ENCODE measurements around the gene SLC29A1. TPM values are rescaled to one million over a fixed set of nuclear protein-coding genes. Genes with fewer than 3 reads are reported as not detected.
"Not testable (repeated sequence)": the region's sequence is repeated elsewhere in the genome, so short reads cannot be mapped to it uniquely, and the experiment has no call there.

Gene SLC29A1
- total RNA-seq: 125 and 134 TPM in 2 replicates

DNA sequence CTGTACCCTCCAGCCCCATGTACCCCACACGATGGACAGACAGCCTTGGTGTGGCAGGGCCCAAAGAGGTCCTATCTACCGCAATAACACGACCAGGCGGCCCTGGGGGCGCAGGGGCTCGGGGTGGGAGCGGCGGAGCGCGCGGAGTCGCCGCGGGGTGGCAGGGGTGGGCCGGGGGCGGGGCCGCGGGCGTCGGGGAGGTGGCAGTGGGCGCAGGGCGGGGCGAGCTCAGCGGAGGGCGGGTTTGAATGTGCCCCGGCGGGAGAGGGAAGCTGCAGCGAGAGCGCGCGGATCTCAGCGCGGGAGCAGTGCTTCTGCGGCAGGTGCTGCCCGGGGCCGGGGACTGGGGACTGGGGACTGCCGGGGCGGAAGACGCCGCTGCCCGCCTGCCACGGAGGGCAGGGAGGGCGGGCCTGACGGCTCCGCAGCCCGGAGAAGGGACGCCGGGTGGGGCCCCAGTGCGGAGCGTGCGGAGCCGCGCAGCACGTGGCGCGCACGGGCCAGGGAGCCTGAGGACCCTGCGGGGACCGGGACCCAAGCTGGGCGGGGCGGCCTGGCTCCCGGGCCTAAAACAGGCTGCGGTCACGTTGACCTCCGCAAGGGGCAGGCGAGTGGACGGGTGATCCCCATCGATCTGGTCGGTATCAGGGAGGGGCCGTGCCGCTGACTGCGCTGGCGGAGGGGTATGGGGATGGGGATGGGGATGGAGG, at the start of gene SLC29A1:
Gene SLC29A1, plus strand, starts transcription at position 277 of the 710 bp plus-strand sequence. CDS start 3,719 bp downstream, outside the sequence.
- no peaks in the 10 kb centered on the region for H3K9me3 Mint-ChIP-seq

GRCh38 chr6:44176130-44176761, 47.1 kb upstream of the SLC29A1 start:
- no peak overlapping the region for H3K4me3 Mint-ChIP-seq (ENCODE audit: low read depth)

More for the DNA sequence above, at the start of gene SLC29A1:
- Mint-ChIP-seq H3K27ac (peak within 1 kb of the TSS; percentile 77), H3K4me1 (ENCODE audit: low read depth) (peaks cover 37% of the 10 kb centered on the region), H3K36me3 (ENCODE audit: low read depth) (peaks cover 20% of the 10 kb centered on the region), H3K27me3 (ENCODE audit: low read depth) (peaks cover 2% of the 10 kb centered on the region), H3K4me3 (ENCODE audit: low read depth) (peak within 1 kb of the TSS; percentile 88)
- intact Hi-C loops (cut with micrococcal nuclease): loop anchor here (1.0 kb wide), 3 partner anchors 10 to 23 kb away; no protein-coding TSS in a partner anchor
- peak; percentile 79 for DNase-seq (ENCODE audit: low spot score)

GRCh38 chr6:44176762-44177509, 46.5 kb upstream of the SLC29A1 start:
- Mint-ChIP-seq H3K4me3 (ENCODE audit: low read depth) (no peak overlapping the region), H3K27ac (no peak overlapping the region), H3K27me3 (ENCODE audit: low read depth) (no peaks in the 10 kb centered on the region), H3K9me3 (no peaks in the 10 kb centered on the region), H3K36me3 (ENCODE audit: low read depth) (no peaks in the 10 kb centered on the region), H3K4me1 (ENCODE audit: low read depth) (peaks cover 18% of the 10 kb centered on the region)
- DNase-seq (ENCODE audit: low spot score): no peak
- intact Hi-C loops (cut with micrococcal nuclease): no loop called here

More at GRCh38 chr6:44176130-44176761, 47.1 kb upstream of the SLC29A1 start:
- Mint-ChIP-seq H3K9me3 (no peaks in the 10 kb centered on the region), H3K27ac (no peak overlapping the region), H3K4me1 (ENCODE audit: low read depth) (peaks cover 18% of the 10 kb centered on the region), H3K27me3 (ENCODE audit: low read depth) (no peaks in the 10 kb centered on the region), H3K36me3 (ENCODE audit: low read depth) (no peaks in the 10 kb centered on the region)
- no peak for DNase-seq (ENCODE audit: low spot score)
- intact Hi-C loops (cut with micrococcal nuclease): no loop called here

DNA sequence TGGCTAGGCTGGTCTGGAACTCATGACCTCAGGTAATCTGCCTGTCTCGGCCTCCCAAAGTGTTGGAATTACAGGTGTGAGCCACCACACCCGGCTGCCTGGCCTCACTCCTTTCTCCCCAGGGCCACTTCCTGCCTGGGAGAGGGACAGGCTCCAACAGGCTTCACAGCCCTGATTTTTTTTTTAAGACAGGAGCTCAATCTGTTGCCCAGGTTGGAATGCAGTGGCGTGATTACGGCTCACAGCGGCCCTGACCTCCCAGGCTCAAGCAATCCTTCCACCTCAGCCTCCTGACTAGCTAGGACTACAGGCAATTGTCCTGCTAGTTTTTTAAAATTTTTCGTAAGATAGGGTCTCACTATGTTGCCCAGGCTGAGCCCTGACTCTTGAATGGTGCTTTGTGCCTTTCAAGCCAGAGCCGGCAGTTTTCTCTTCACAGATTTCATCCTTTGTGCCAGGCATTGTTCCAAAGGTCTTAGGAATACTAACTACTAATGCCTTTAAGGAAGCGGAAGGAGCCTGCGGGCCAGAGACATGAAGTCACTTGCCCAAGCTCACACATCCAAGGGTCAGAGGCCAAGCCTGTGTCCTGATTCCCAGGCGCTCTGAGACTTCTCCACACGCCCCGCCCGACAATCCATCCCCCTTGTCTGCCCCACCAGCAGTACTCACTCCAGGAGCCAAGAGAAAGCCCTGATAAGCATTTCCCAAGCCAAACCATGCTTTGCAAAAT, 45.5 kb upstream of the SLC29A1 start:
- Mint-ChIP-seq H3K9me3 (no peaks in the 10 kb centered on the region), H3K27ac (no peak overlapping the region), H3K4me1 (ENCODE audit: low read depth) (peaks cover 9% of the 10 kb centered on the region), H3K27me3 (ENCODE audit: low read depth) (no peaks in the 10 kb centered on the region), H3K4me3 (ENCODE audit: low read depth) (no peak overlapping the region), H3K36me3 (ENCODE audit: low read depth) (no peaks in the 10 kb centered on the region)
- intact Hi-C loops (cut with micrococcal nuclease): no loop called here
- DNase-seq (ENCODE audit: low spot score): no peak

DNA sequence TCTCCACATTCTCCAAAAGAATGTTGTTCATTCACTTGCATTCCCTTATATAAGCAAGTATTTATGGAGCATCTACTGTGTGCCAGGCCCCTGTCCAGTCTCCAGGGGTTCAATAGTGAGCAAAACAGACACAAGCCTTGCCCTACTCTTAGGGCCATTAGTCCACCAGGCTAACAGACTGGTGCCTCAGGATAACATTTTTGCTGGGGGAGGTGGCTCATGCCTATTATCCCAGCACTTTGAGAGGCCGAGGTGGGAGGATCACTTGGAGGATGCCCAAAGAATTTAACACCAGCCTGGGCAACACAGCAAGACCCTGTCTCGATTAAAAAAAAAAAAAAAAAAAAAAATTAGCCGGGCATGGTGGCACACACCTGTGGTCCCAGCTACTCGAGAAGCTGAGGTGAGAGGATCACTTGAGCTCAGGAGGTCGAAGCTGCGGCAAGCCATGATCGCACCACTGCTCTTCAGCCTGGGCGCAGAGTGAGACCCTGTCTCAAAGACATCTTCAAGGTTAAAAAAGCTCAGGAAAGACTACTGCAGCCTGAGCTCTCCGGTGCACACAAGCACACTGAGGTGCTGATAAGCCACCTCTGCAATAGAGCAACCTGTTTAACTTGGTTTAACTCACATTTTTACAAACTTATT, 44.8 kb upstream of the SLC29A1 start:
- Mint-ChIP-seq H3K4me1 (ENCODE audit: low read depth) (peaks cover 8% of the 10 kb centered on the region), H3K27me3 (ENCODE audit: low read depth) (no peaks in the 10 kb centered on the region), H3K9me3 (no peaks in the 10 kb centered on the region), H3K27ac (no peak overlapping the region), H3K4me3 (ENCODE audit: low read depth) (no peak overlapping the region), H3K36me3 (ENCODE audit: low read depth) (no peaks in the 10 kb centered on the region)
- intact Hi-C loops (cut with micrococcal nuclease): no loop called here
- no peak for DNase-seq (ENCODE audit: low spot score)

DNA sequence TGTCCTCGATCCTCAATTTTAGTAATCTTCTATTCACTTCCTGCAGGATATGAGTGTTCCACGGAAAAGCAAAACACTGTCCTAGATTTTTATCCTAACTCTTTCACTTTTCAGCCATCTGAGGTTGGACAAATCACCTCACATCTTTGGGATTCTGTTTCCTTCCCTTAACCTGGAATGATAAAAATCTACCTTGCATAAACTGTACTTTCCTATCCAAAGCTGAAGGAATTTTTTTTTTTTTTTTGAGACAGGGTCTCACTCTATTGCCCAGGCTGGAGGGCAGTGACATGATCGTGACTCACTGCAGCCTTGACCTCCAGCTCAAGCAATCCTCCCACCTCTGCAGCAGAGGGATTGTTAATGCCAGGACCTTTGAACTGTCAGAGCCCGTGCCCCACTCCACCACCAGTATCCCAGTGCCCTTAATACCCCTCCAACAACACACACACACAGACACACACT, 44.3 kb upstream of the SLC29A1 start:
- no peaks in the 10 kb centered on the region for H3K9me3 Mint-ChIP-seq
- peaks cover 7% of the 10 kb centered on the region for H3K4me1 Mint-ChIP-seq (ENCODE audit: low read depth)
- no peaks in the 10 kb centered on the region for H3K27me3 Mint-ChIP-seq (ENCODE audit: low read depth)
- intact Hi-C loops (cut with micrococcal nuclease): no loop called here
- DNase-seq (ENCODE audit: low spot score): no peak
- no peak overlapping the region for H3K4me3 Mint-ChIP-seq (ENCODE audit: low read depth)
- no peaks in the 10 kb centered on the region for H3K36me3 Mint-ChIP-seq (ENCODE audit: low read depth)
- H3K27ac Mint-ChIP-seq: no peak overlapping the region

DNA sequence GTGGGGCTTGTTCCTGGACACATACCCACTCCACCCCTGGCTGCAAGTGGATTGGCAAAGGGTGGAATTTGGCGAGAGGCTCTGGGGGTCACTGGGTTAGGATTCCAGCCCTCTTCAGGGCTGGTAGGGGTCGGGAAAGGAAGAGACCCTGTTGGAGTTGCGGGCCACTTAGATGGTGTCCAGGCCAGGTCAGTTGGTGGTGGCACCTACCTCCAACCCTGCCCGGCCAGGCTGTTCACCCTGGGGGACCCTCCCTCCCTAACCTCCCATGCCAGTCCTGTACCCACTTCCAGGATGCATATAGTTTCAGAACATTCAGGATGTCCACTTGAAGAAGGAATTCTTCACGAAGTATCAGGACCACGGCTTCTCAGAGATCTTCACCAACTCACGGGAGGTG, 43.7 kb upstream of the SLC29A1 start:
- H3K27me3 Mint-ChIP-seq (ENCODE audit: low read depth): no peaks in the 10 kb centered on the region
- intact Hi-C loops (cut with micrococcal nuclease): no loop called here
- no peak overlapping the region for H3K4me3 Mint-ChIP-seq (ENCODE audit: low read depth)
- no peak for DNase-seq (ENCODE audit: low spot score)
- no peaks in the 10 kb centered on the region for H3K36me3 Mint-ChIP-seq (ENCODE audit: low read depth)
- H3K4me1 Mint-ChIP-seq (ENCODE audit: low read depth): peaks cover 7% of the 10 kb centered on the region
- H3K27ac Mint-ChIP-seq: no peak overlapping the region
- H3K9me3 Mint-ChIP-seq: no peaks in the 10 kb centered on the region

GRCh38 chr6:44180406-44180805, 43.0 kb upstream of the SLC29A1 start:
- no peaks in the 10 kb centered on the region for H3K27me3 Mint-ChIP-seq (ENCODE audit: low read depth)

DNA sequence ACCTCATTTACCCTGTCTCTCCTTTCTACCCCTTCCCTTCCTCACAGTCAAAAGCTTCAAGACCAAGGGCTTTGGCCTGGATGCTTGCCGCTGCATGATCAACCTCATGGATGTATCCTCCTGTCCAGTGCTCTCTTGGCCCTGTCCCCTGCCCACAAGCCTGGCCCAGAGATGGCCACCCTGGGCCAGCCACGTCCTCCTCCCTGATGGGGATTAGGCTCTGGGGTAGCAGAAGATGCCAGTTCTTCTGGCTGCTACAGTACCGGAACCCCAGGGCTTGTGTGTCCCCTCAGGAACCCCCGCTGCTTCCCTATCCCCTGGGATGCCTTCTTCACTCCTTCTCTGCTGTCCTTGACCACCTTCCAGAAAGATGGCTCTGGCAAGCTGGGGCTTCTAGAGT, 42.5 kb upstream of the SLC29A1 start:
- no peak for DNase-seq (ENCODE audit: low spot score)
- no peak overlapping the region for H3K27ac Mint-ChIP-seq
- no peaks in the 10 kb centered on the region for H3K36me3 Mint-ChIP-seq (ENCODE audit: low read depth)
- no peaks in the 10 kb centered on the region for H3K27me3 Mint-ChIP-seq (ENCODE audit: low read depth)
- H3K4me1 Mint-ChIP-seq (ENCODE audit: low read depth): peaks cover 8% of the 10 kb centered on the region
- H3K9me3 Mint-ChIP-seq: no peaks in the 10 kb centered on the region
- intact Hi-C loops (cut with micrococcal nuclease): no loop called here
- no peak overlapping the region for H3K4me3 Mint-ChIP-seq (ENCODE audit: low read depth)

More at GRCh38 chr6:44180406-44180805, 43.0 kb upstream of the SLC29A1 start:
- Mint-ChIP-seq H3K4me1 (ENCODE audit: low read depth) (peaks cover 7% of the 10 kb centered on the region), H3K36me3 (ENCODE audit: low read depth) (no peaks in the 10 kb centered on the region), H3K27ac (no peak overlapping the region), H3K4me3 (ENCODE audit: low read depth) (no peak overlapping the region), H3K9me3 (no peaks in the 10 kb centered on the region)
- no peak for DNase-seq (ENCODE audit: low spot score)
- intact Hi-C loops (cut with micrococcal nuclease): no loop called here

GRCh38 chr6:44181784-44182183, 41.6 kb upstream of the SLC29A1 start:
- H3K27ac Mint-ChIP-seq; H3K4me3 Mint-ChIP-seq (ENCODE audit: low read depth); DNase-seq (ENCODE audit: low spot score); H3K9me3 Mint-ChIP-seq; H3K27me3 Mint-ChIP-seq (ENCODE audit: low read depth); H3K36me3 Mint-ChIP-seq (ENCODE audit: low read depth); intact Hi-C loops (cut with micrococcal nuclease): not testable (repeated sequence)
- H3K4me1 Mint-ChIP-seq (ENCODE audit: low read depth): peaks cover 11% of the 10 kb centered on the region

DNA sequence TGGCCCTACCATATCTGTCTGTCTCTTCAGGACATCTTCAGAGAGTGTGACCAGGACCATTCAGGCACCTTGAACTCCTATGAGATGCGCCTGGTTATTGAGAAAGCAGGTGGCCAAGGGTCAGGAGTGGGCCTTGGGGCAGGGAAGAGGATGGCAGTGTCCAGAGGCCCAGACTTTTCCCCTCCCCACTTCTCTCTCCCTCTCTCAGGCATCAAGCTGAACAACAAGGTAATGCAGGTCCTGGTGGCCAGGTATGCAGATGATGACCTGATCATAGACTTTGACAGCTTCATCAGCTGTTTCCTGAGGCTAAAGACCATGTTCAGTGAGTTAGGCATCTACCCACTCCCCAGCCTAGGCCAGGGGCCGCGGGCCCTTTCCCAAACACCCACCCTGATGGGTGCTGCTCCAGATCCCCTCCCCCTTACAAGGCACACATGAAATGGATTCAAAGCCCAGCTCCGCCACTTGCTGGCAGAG, 40.4 kb upstream of the SLC29A1 start:
- H3K27me3 Mint-ChIP-seq (ENCODE audit: low read depth): no peaks in the 10 kb centered on the region
- intact Hi-C loops (cut with micrococcal nuclease): no loop called here
- H3K36me3 Mint-ChIP-seq (ENCODE audit: low read depth): no peaks in the 10 kb centered on the region
- H3K4me3 Mint-ChIP-seq (ENCODE audit: low read depth): no peak overlapping the region
- no peaks in the 10 kb centered on the region for H3K9me3 Mint-ChIP-seq
- H3K4me1 Mint-ChIP-seq (ENCODE audit: low read depth): peaks cover 6% of the 10 kb centered on the region
- no peak for DNase-seq (ENCODE audit: low spot score)
- no peak overlapping the region for H3K27ac Mint-ChIP-seq

DNA sequence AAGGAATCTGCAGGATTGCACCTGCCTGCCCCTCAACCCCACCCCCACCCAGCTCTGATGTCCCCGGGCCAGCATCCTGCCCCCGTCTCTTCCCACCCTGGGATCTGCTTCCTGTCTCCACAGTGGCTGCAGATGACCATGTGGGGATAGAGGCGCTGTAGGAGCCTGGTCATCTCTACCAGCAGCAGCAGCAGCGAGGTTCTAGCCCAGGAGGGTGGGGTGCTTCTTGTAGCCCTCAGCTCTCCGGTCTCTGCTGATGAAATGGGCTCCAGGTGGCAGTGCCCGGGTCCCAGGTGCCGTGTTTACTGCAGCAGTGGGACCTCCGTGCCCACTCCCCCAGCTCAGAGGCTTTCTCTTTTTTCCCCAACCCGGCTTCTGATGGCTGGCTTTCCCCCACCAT, 39.6 kb upstream of the SLC29A1 start:
- no peak for DNase-seq (ENCODE audit: low spot score)
- Mint-ChIP-seq H3K27me3 (ENCODE audit: low read depth) (no peaks in the 10 kb centered on the region), H3K4me1 (ENCODE audit: low read depth) (peaks cover 6% of the 10 kb centered on the region), H3K4me3 (ENCODE audit: low read depth) (no peak overlapping the region), H3K36me3 (ENCODE audit: low read depth) (no peaks in the 10 kb centered on the region), H3K27ac (no peak overlapping the region), H3K9me3 (no peaks in the 10 kb centered on the region)
- intact Hi-C loops (cut with micrococcal nuclease): no loop called here

Measured in activated T-helper 2 cell treated with anti-CD3 and anti-CD28 coated beads, Interferon-gamma antibody, Interleukin-2, Interleukin-4, amounts not matched to agents 10 μg/mL and 5 μg/mL and 100 μg/mL, durations not matched to agents 14 hours and 24 hours and 36 hours (primary cell).